ENCODE data around the gene SCN1A.

- TF ChIP-seq CTCF (IDR thresholded peaks at IDR 0.05 in 4 of 5, conservative IDR thresholded peaks at IDR 0.05 in 1 of 5) (no peak), POLR2A (IDR thresholded peaks at IDR 0.05) (no peak)
Measured at GRCh38 chr2:166170356-166170755, 42.5 kb upstream of the SCN1A start.

Measured in gastrocnemius medialis (tissue), 4 donors.